MCF 10A (cell line): ENCODE measurements around the gene CMA1. TPM values are rescaled to one million over a fixed set of nuclear protein-coding genes. Genes with fewer than 3 reads are reported as not detected.
A peak's percentile ranks its signal among the peaks of the same experiment; 100 is the strongest.
"Not testable (repeated sequence)": the region's sequence is repeated elsewhere in the genome, so short reads cannot be mapped to it uniquely, and the experiment has no call there.

Experiments
- BruUV-seq: library from RNA; stranded (reverse); fragments of 400-500 nt; replicated peaks from 2 replicates; lab custom pipeline; 2021; lab: Mats Ljungman, UMichigan
- CTCF ChIA-PET: fragments of 300-600 bp; sonication (Branson Sonifier 250); formaldehyde crosslinking; extraction: SDS; loops from one replicate; lab custom pipeline; 2021; ENCODE audit warnings: antibody characterized with exemption, inconsistent platforms; lab: Yijun Ruan, JAX
- POLR2A ChIA-PET: fragments of 300-600, 350-650 bp; sonication (Branson Sonifier 250); formaldehyde crosslinking; extraction: SDS; loops from one replicate; lab custom pipeline; 2020; ENCODE audit warnings: antibody characterized with exemption, inconsistent platforms; lab: Yijun Ruan, JAX
- DNase-seq: peaks from one replicate; pipeline ENCODE4 v3.0.0-alpha.2; 2018; ENCODE audit not compliant: unreplicated experiment
- H3K27ac Mint-ChIP-seq: one replicate; pipeline ENCODE4 v1.8.0; 2022; ENCODE audit warnings: mild to moderate bottlenecking, low read depth, mixed read lengths; ENCODE audit not compliant: unreplicated experiment
- H3K27me3 Mint-ChIP-seq: one replicate; pipeline ENCODE4 v1.8.0; 2022; ENCODE audit warnings: mixed read lengths; ENCODE audit not compliant: insufficient read depth, unreplicated experiment
- H3K36me3 Mint-ChIP-seq: one replicate; pipeline ENCODE4 v1.8.0; 2022; ENCODE audit warnings: mild to moderate bottlenecking, moderate library complexity, mixed read lengths; ENCODE audit not compliant: insufficient read depth, unreplicated experiment
- H3K4me1 Mint-ChIP-seq: one replicate; pipeline ENCODE4 v1.8.0; 2022; ENCODE audit warnings: mixed read lengths; ENCODE audit not compliant: insufficient read depth, unreplicated experiment
- H3K4me3 Mint-ChIP-seq: one replicate; pipeline ENCODE4 v1.8.0; 2022; ENCODE audit warnings: mild to moderate bottlenecking, moderate library complexity, mixed read lengths; ENCODE audit not compliant: unreplicated experiment
- H3K9me3 Mint-ChIP-seq: one replicate; pipeline ENCODE4 v1.8.0; 2022; ENCODE audit warnings: mixed read lengths; ENCODE audit not compliant: unreplicated experiment
- intact Hi-C: fragments of 100-400 bp; cut with micrococcal nuclease; formaldehyde crosslinking; loops from 2 replicates; pipeline ENCODE4 v1.14.1; 2022
- total RNA-seq: library from RNA; stranded (reverse); gene quantifications from 2 replicates; pipeline ENCODE4 v1.2.3, GENCODE V29; 2022
- TF ChIP-seq, protein P1 (sequence below): fragments of 200-600 bp; IDR thresholded peaks from one replicate; pipeline ENCODE4 v1.8.0; 2022; ENCODE audit warnings: antibody characterized with exemption, mild to moderate bottlenecking; ENCODE audit not compliant: unreplicated experiment

Gene CMA1
- total RNA-seq, 1 experiment from 2014 or later: not detected

DNA sequence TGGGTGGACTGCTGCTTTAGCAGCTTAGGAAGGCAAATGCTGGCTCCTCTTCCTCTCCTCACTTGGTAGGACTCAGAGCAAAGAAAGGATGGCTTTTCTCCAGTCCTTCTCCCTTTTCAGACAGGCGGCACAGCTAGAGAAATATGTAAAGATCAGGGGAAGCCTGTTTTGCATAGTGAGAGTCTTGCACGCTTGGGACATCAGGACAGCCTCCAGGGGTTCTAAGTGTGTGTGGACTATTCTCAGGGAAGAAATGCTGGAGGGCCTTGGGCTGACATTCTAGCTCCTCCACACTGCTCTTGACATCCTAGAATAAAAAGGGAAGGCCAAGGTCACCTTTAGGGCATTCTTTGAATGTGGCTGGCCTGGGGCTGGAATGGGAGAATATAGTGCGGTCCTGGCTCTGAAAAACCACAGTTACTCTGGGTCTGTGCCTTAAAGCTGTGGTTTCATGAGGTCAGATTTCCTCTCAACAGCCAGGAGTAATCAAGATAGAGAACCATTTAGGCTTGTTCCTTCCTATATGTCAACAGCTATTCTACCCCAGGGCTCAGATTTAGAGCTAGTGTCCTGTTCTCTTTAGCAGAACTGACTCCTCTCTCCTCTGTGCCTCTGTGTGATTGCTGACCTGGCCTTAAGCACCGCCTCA is 24.3 kb downstream of the CMA1 start:
- BruUV-seq: no TSS peak
- H3K4me1 Mint-ChIP-seq: no peaks in the 10 kb centered on the region
- CTCF ChIA-PET: interaction anchor here (0.5 to 1.0 kb wide), 3 partner anchors 9 to 175 kb away, joined by 3 to 4 read pairs (median 3); no protein-coding TSS in a partner anchor
- TF ChIP-seq, protein P1, sequence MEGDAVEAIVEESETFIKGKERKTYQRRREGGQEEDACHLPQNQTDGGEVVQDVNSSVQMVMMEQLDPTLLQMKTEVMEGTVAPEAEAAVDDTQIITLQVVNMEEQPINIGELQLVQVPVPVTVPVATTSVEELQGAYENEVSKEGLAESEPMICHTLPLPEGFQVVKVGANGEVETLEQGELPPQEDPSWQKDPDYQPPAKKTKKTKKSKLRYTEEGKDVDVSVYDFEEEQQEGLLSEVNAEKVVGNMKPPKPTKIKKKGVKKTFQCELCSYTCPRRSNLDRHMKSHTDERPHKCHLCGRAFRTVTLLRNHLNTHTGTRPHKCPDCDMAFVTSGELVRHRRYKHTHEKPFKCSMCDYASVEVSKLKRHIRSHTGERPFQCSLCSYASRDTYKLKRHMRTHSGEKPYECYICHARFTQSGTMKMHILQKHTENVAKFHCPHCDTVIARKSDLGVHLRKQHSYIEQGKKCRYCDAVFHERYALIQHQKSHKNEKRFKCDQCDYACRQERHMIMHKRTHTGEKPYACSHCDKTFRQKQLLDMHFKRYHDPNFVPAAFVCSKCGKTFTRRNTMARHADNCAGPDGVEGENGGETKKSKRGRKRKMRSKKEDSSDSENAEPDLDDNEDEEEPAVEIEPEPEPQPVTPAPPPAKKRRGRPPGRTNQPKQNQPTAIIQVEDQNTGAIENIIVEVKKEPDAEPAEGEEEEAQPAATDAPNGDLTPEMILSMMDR: no peak
- H3K36me3 Mint-ChIP-seq: no peaks in the 10 kb centered on the region
- H3K27me3 Mint-ChIP-seq: no peaks in the 10 kb centered on the region
- DNase-seq: peak; percentile 0
- intact Hi-C loops: no loop called here
- no peaks in the 10 kb centered on the region for H3K9me3 Mint-ChIP-seq
- H3K4me3 Mint-ChIP-seq: no peak overlapping the region
- H3K27ac Mint-ChIP-seq: no peak overlapping the region
- POLR2A ChIA-PET: no interaction called here

DNA sequence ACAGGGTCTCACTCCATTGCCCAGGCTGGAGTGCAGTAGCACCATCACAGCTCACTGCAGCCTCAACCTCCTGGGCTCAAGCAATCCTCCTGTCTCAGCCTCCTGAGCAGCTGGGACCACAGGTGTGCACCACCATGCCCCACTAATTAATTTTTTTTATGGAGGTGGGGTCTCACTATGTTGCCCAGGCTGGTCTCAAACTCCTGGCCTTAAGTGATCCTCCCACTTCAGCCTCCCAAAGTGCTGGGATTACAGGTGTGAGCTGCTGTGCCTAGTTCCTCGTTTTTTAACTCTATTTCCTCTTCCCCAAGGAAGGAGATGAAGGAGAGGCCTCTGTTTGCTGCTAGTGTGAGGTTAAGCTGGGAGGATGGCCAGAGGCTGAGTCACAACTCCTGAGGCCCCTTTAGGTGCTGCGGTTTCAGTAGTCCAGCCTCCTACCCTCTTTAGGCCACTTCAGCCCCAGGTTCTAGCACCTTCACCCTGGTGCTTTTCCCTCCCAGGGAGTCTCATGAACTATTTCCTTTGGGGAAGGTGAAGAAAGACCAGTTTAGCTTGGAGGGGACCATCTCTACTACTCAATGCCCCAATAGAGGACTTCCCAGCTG is 25.3 kb downstream of the CMA1 start:
- DNase-seq: peak; percentile 47
- H3K27me3 Mint-ChIP-seq, H3K36me3 Mint-ChIP-seq, BruUV-seq, H3K4me1 Mint-ChIP-seq, H3K27ac Mint-ChIP-seq, intact Hi-C loops, POLR2A ChIA-PET, H3K9me3 Mint-ChIP-seq, H3K4me3 Mint-ChIP-seq: not testable (repeated sequence)
- CTCF ChIA-PET: interaction anchor here (0.7 kb wide), 1 partner anchor 29 kb away, joined by 4 read pairs; no protein-coding TSS in a partner anchor

DNA sequence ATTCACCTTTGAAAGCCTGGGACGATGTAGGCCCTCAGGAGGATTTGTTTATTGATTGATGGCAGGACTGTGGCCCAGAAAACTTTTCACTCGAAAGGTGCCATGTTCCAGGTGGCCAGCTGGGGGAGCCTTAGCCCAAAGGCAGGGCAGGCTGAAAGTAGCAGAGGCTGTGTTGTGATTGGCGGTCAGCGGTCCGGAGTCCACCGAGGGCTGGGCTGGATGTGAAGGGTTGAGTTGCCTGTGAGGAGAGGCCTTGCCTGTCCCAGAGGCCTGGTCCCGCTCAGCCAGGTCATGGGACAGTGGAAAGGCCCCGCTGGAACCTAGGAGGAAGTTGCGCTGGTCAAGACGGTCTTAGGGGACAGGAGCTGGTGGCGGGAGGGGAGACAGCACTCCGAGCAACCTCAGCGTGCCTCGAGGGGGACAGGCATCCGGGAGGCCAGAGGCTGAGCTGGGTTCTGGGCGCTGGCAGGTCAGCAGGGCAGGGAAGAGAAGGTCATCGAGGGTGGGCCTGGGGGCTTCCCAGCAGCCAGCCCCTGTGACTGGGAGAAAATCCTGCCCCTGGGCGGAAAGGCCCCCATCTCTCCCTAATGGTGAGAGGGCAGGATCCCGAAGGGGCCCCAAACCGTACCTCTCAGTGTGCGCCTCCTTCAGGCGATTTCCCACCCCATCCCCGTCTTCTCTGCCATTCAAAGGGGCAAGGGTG is 26.3 kb downstream of the CMA1 start:
- intact Hi-C loops: loop anchor here (1.0 kb wide), 1 partner anchor 198 kb away; no protein-coding TSS in a partner anchor
- Mint-ChIP-seq H3K27ac (no peak overlapping the region), H3K4me3 (no peak overlapping the region), H3K36me3 (no peaks in the 10 kb centered on the region), H3K9me3 (no peaks in the 10 kb centered on the region), H3K27me3 (no peaks in the 10 kb centered on the region), H3K4me1 (no peaks in the 10 kb centered on the region)
- CTCF ChIA-PET: interaction anchor here (0.6 to 1.2 kb wide), 3 partner anchors 23 to 378 kb away, joined by 3 to 4 read pairs (median 3); no protein-coding TSS in a partner anchor
- BruUV-seq: no TSS peak
- POLR2A ChIA-PET: no interaction called here
- DNase-seq: peak; percentile 51
- TF ChIP-seq, protein P1: peak; percentile 50

DNA sequence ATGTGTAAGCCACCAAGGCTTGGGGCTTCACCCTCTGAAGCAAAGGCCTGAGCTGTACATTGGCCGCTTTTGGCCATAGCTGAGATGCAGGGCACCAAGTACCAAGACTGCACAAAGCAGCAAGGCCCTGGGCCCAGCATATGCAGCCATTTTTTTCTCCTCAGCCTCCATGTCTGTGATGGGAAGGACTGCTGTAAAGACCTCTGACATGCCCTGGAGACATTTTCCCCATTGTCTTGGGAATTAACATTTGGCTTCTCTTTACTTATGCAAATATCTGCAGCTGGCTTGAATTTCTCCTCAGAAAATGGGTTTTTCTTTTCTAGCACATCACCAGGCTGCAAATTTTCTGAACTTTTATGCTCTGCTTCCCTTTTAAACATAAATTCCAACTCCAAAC is 28.1 kb downstream of the CMA1 start:
- H3K27ac Mint-ChIP-seq, H3K4me1 Mint-ChIP-seq, H3K36me3 Mint-ChIP-seq, H3K27me3 Mint-ChIP-seq, DNase-seq, H3K4me3 Mint-ChIP-seq, intact Hi-C loops, H3K9me3 Mint-ChIP-seq, POLR2A ChIA-PET, CTCF ChIA-PET, BruUV-seq: not testable (repeated sequence)
